OCI-LY7 (cell line): ENCODE results near the gene RTL9. TPM values are rescaled to one million over a fixed set of nuclear protein-coding genes. Genes with fewer than 3 reads are reported as not detected.

Experiments
- BruUV-seq: library from RNA; stranded (reverse); fragments of 400-500 nt; replicated peaks from 2 replicates; lab custom pipeline; 2021; lab: Mats Ljungman, UMichigan
- CTCF ChIA-PET: fragments of 300-600 bp; sonication (Branson Sonifier 250); formaldehyde crosslinking; loops from one replicate; lab custom pipeline; 2022; ENCODE audit warnings: antibody characterized with exemption; ENCODE audit not compliant: unreplicated experiment; lab: Charles Lee
- POLR2A ChIA-PET: fragments of 300-600 bp; sonication (Branson Sonifier 250); formaldehyde crosslinking; loops from one replicate; lab custom pipeline; 2022; ENCODE audit warnings: antibody characterized with exemption; lab: Charles Lee
- DNase-seq: peaks from one replicate; pipeline ENCODE4 v3.0.0-alpha.2; 2015; ENCODE audit warnings: low spot score
- H2AFZ ChIP-seq: fragments of 200-600 bp; sonication (generic), shearing (Covaris generic); 2 replicates; pipeline ENCODE4 v1.6.1; 2014; ENCODE audit warnings: mild to moderate bottlenecking, antibody characterized with exemption, low read length, moderate library complexity
- H3K27ac ChIP-seq: fragments of 200-600 bp; sonication (generic); 2 replicates; pipeline ENCODE4 v1.5.1; 2014; ENCODE audit warnings: mixed run types, low read depth, mild to moderate bottlenecking, moderate library complexity, low read length, inconsistent platforms; ENCODE audit not compliant: poor library complexity, severe bottlenecking
- H3K36me3 ChIP-seq: fragments of 200-600 bp; sonication (generic); 2 replicates; pipeline ENCODE4 v1.6.1; 2014; ENCODE audit warnings: mild to moderate bottlenecking, antibody characterized with exemption, low read length, moderate library complexity, mixed read lengths; ENCODE audit not compliant: insufficient read depth
- H3K4me1 ChIP-seq: fragments of 200-600 bp; sonication (generic); 2 replicates; pipeline ENCODE4 v1.5.1; 2014; ENCODE audit warnings: mild to moderate bottlenecking, low read length; ENCODE audit not compliant: insufficient read depth, poor library complexity, severe bottlenecking
- H3K4me2 ChIP-seq: fragments of 200-600 bp; sonication (generic); 2 replicates; pipeline ENCODE4 v1.6.1; 2014; ENCODE audit warnings: mild to moderate bottlenecking, low read length
- H3K4me3 ChIP-seq: fragments of 200-600 bp; sonication (generic); 2 replicates; pipeline ENCODE4 v1.5.1; 2014; ENCODE audit warnings: mild to moderate bottlenecking, low read depth, low read length; ENCODE audit not compliant: poor library complexity, severe bottlenecking
- H3K79me2 ChIP-seq: fragments of 200-600 bp; sonication (generic); 2 replicates; pipeline ENCODE4 v1.6.1; 2016; ENCODE audit warnings: low read depth, mild to moderate bottlenecking, low read length, moderate library complexity, mixed read lengths; ENCODE audit not compliant: insufficient read depth
- H3K9me2 ChIP-seq: fragments of 200-600 bp; sonication (generic); 2 replicates; pipeline ENCODE4 v1.6.1; 2016; ENCODE audit warnings: mild to moderate bottlenecking, low read length, mixed read lengths; ENCODE audit not compliant: insufficient read depth
- H3K9me3 ChIP-seq: fragments of 200-600 bp; sonication (generic); 2 replicates; pipeline ENCODE4 v1.6.1; 2014; ENCODE audit warnings: mild to moderate bottlenecking, mixed run types, low read length, mixed read lengths
- H4K20me1 ChIP-seq: fragments of 200-600 bp; sonication (generic); 2 replicates; pipeline ENCODE4 v1.6.1; 2014; ENCODE audit warnings: mild to moderate bottlenecking, antibody characterized with exemption, low read length, moderate library complexity, mixed read lengths; ENCODE audit not compliant: insufficient read depth
- CTCF ChIP-seq: fragments of 200-600 bp; sonication (generic); conservative IDR thresholded peaks from 2 replicates; pipeline ENCODE4 v1.5.1; 2014; ENCODE audit warnings: mild to moderate bottlenecking, antibody characterized with exemption, low read length, moderate library complexity, mixed read lengths
- EZH2phosphoT487 ChIP-seq: fragments of 200-600 bp; sonication (generic); IDR thresholded peaks from 2 replicates; pipeline ENCODE4 v1.6.1; 2018; ENCODE audit warnings: low read depth, borderline replicate concordance, mild to moderate bottlenecking, mixed run types, antibody characterized with exemption, low read length, moderate library complexity, mixed read lengths
- intact Hi-C: fragments of 100-400 bp; cut with micrococcal nuclease; formaldehyde crosslinking; loops from one replicate; pipeline ENCODE4 v1.10.0; 2022; ENCODE audit not compliant: unreplicated experiment
- total RNA-seq, 2 experiments: library from RNA; depleted of rRNA in 1 of 2; stranded (reverse); fragments of >200 nt in 1 of 2; shearing (Covaris generic) in 1 of 2; gene quantifications; 2 replicates each; pipeline ENCODE4 v1.2.3, GENCODE V29; 2014 to 2022

RTL9 gene
- total RNA-seq, 2 experiments from 2014 or later, result not detected

GRCh38 chrX:110317820-110318663 lies 40.6 kb upstream of the RTL9 start, which contains the start of gene AMMECR1:
Gene AMMECR1 (minus strand): TSS chrX:110318085. CDS start chrX:110318071, 14 bp downstream.
- Histone ChIP-seq H4K20me1 (peaks cover 20% of the 10 kb centered on the region; the same call in 1 of the 2 replicates), H3K27ac (peak within 1 kb of the TSS; percentile 76), H3K4me3 (peak within 1 kb of the TSS; percentile 91), H2AFZ (peak within 1 kb of the TSS; percentile 90; the same call in 1 of the 2 replicates), H3K9me2 (no peaks in the 10 kb centered on the region), H3K36me3 (no peaks in the 10 kb centered on the region), H3K9me3 (no peaks in the 10 kb centered on the region), H3K4me1 (peaks cover 69% of the 10 kb centered on the region), H3K4me2 (peak within 1 kb of the TSS; percentile 91), H3K79me2 (peaks cover 43% of the 10 kb centered on the region)
- ChIA-PET POLR2A (interaction anchor here (0.7 to 1.7 kb wide), 6 partner anchors 12 to 117 kb away, joined by 3 to 8 read pairs (median 4); no protein-coding TSS in a partner anchor), CTCF (interaction anchor here (0.5 to 1.4 kb wide), 3 partner anchors 24 to 79 kb away, joined by 3 read pairs; no protein-coding TSS in a partner anchor)
- no peak for TF ChIP-seq EZH2phosphoT487
- no peak for TF ChIP-seq CTCF
- no TSS peak for BruUV-seq
- peak; percentile 88 for DNase-seq
- intact Hi-C loops, result loop anchor here (5.0 kb wide), 1 partner anchor 151 kb away; no protein-coding TSS in a partner anchor

- peak overlapping the region; percentile 90; the same call in 1 of the 2 replicates for H2AFZ ChIP-seq
- no peaks in the 10 kb centered on the region for H3K9me2 ChIP-seq
- peak overlapping the region; percentile 76 for H3K27ac ChIP-seq
- no peaks in the 10 kb centered on the region for H3K36me3 ChIP-seq
- peak overlapping the region; percentile 73 for H3K4me2 ChIP-seq
- intact Hi-C loops, result loop anchor here (5.0 kb wide), 1 partner anchor 151 kb away; no protein-coding TSS in a partner anchor
- TF ChIP-seq EZH2phosphoT487 (no peak), CTCF (no peak)
- POLR2A ChIA-PET, result interaction anchor here (0.7 to 1.7 kb wide), 8 partner anchors 11 to 117 kb away, joined by 3 to 8 read pairs (median 3); partner anchors contain the start of gene RTL9
- peaks cover 37% of the 10 kb centered on the region for H3K79me2 ChIP-seq
- CTCF ChIA-PET, result interaction anchor here (1.4 kb wide), 1 partner anchor 23 kb away, joined by 3 read pairs; no protein-coding TSS in a partner anchor
- peak overlapping the region; percentile 91 for H3K4me3 ChIP-seq
- DNase-seq, result peak; percentile 60
- BruUV-seq, result TSS peak; percentile 92
- no peaks in the 10 kb centered on the region for H3K9me3 ChIP-seq
- peaks cover 67% of the 10 kb centered on the region for H3K4me1 ChIP-seq
- H4K20me1 ChIP-seq, result peaks cover 20% of the 10 kb centered on the region; the same call in 1 of the 2 replicates
Measured at GRCh38 chrX:110318664-110318968, 40.0 kb upstream of the RTL9 start.
